ENCODE data around the gene ITGA11.

ITGA11 gene

GRCh38 chr15:68268405-68268804 lies 163.6 kb downstream of the ITGA11 start:
- DNase-seq (ENCODE audit: low read depth in 1 of 2, low spot score in 1 of 2): no peak
- TF ChIP-seq CTCF (IDR thresholded peaks at IDR 0.05; ENCODE audit: insufficient read depth, low read length): no peak
- no peak for TF ChIP-seq GABPA (IDR thresholded peaks at IDR 0.05; ENCODE audit: low read depth)
- TF ChIP-seq REST (IDR thresholded peaks at IDR 0.05; ENCODE audit: insufficient replicate concordance, low read depth): no peak
- no peak for TF ChIP-seq SPI1 (IDR thresholded peaks at IDR 0.05; ENCODE audit: borderline replicate concordance, low read depth)
- TF ChIP-seq POLR2AphosphoS5 (IDR thresholded peaks at IDR 0.05; ENCODE audit: low read depth): no peak
- Histone ChIP-seq H3K27me3 (ENCODE audit: insufficient read depth, poor library complexity, severe bottlenecking) (no peaks in the 10 kb centered on the region), H3K27ac (replicated peaks) (no peak overlapping the region), H3K4me3 (replicated peaks; ENCODE audit: insufficient read depth, low read length) (no peak overlapping the region)

GRCh38 chr15:68265674-68266073 lies 166.3 kb downstream of the ITGA11 start:
- Histone ChIP-seq H3K27me3 (ENCODE audit: insufficient read depth, poor library complexity, severe bottlenecking) (no peaks in the 10 kb centered on the region), H3K27ac (replicated peaks) (no peak overlapping the region), H3K4me3 (replicated peaks; ENCODE audit: insufficient read depth, low read length) (no peak overlapping the region)
- no peak for TF ChIP-seq SPI1 (IDR thresholded peaks at IDR 0.05; ENCODE audit: borderline replicate concordance, low read depth)
- TF ChIP-seq POLR2AphosphoS5 (IDR thresholded peaks at IDR 0.05; ENCODE audit: low read depth): no peak
- TF ChIP-seq CTCF (IDR thresholded peaks at IDR 0.05; ENCODE audit: insufficient read depth, low read length): no peak
- no peak for TF ChIP-seq GABPA (IDR thresholded peaks at IDR 0.05; ENCODE audit: low read depth)
- TF ChIP-seq REST (IDR thresholded peaks at IDR 0.05; ENCODE audit: insufficient replicate concordance, low read depth): no peak
- DNase-seq (ENCODE audit: low read depth in 1 of 2, low spot score in 1 of 2): no peak

- no peak for TF ChIP-seq POLR2AphosphoS5 (IDR thresholded peaks at IDR 0.05; ENCODE audit: low read depth)
- no peak for TF ChIP-seq REST (IDR thresholded peaks at IDR 0.05; ENCODE audit: insufficient replicate concordance, low read depth)
- no peak for TF ChIP-seq GABPA (IDR thresholded peaks at IDR 0.05; ENCODE audit: low read depth)
- no peak for TF ChIP-seq SPI1 (IDR thresholded peaks at IDR 0.05; ENCODE audit: borderline replicate concordance, low read depth)
- TF ChIP-seq CTCF (IDR thresholded peaks at IDR 0.05; ENCODE audit: insufficient read depth, low read length): no peak
- DNase-seq (ENCODE audit: low read depth in 1 of 2, low spot score in 1 of 2): no peak
- no peak overlapping the region for H3K4me3 ChIP-seq (replicated peaks; ENCODE audit: insufficient read depth, low read length)
- H3K27ac ChIP-seq (replicated peaks): no peak overlapping the region
- no peaks in the 10 kb centered on the region for H3K27me3 ChIP-seq (ENCODE audit: insufficient read depth, poor library complexity, severe bottlenecking)
Measured at GRCh38 chr15:68265081-68265480, 166.9 kb downstream of the ITGA11 start.

Data from HL-60 (cell line).